Esophagus muscularis mucosa (tissue), 4 donors: ENCODE measurements around the gene OR2A5.
"Not testable (repeated sequence)": the region's sequence is repeated elsewhere in the genome, so short reads cannot be mapped to it uniquely, and the experiment has no call there.

Source experiments
- CTCF ChIP-seq, 3 experiments: fragments of 200-600 bp in 2 of 3; fragments of 450-650 bp in 1 of 3; sonication (generic) in 2 of 3; IDR thresholded peaks; one replicate each; pipeline ENCODE4 v1.5.1; 2017 to 2019; ENCODE audit warnings: antibody characterized with exemption in 3 of 3, mild to moderate bottlenecking in 2 of 3, moderate library complexity in 1 of 3
- EP300 ChIP-seq: sonication (generic); formaldehyde crosslinking; IDR thresholded peaks from one replicate; pipeline ENCODE4 v1.6.1; 2017; ENCODE audit warnings: antibody characterized with exemption
- POLR2A ChIP-seq: fragments of 450-650 bp; IDR thresholded peaks from one replicate; pipeline ENCODE4 v1.6.1; 2017; ENCODE audit warnings: antibody characterized with exemption, moderate library complexity, mild to moderate bottlenecking, low read depth
- POLR2AphosphoS5 ChIP-seq, 2 donors: sonication (generic); formaldehyde crosslinking; IDR thresholded peaks; one replicate each; pipeline ENCODE4 v1.6.1; 2017; ENCODE audit warnings: antibody characterized with exemption in 2 of 2

- TF ChIP-seq CTCF (IDR thresholded peaks at IDR 0.05); POLR2AphosphoS5 (IDR thresholded peaks at IDR 0.05); POLR2A; EP300: not testable (repeated sequence)
Observed at GRCh38 chr7:144010821-144011220, 37.9 kb upstream of the OR2A5 start.
